Gastroesophageal sphincter (tissue), 4 donors: ENCODE data around the gene UBE4B. TPM values are rescaled to one million over a fixed set of nuclear protein-coding genes. Genes with fewer than 3 reads are reported as not detected.

Experiments
- ATAC-seq: fragments of 150-250 bp; one replicate; pipeline ENCODE4 v1.9.1; 2016; ENCODE audit warnings: mild to moderate bottlenecking, moderate library complexity
- H3K27ac ChIP-seq, 4 donors: fragments of 200-600 bp; sonication (generic) in 3 of 4; 1 replicate in 3 of 4; 2 replicates in 1 of 4; pipeline ENCODE4 v1.5.1; 2016 to 2019
- H3K27me3 ChIP-seq: fragments of 200-600 bp; sonication (generic); one replicate; pipeline ENCODE4 v1.5.1; 2019
- H3K36me3 ChIP-seq, 2 donors: fragments of 200-600 bp; sonication (generic); one replicate each; pipeline ENCODE4 v1.5.1; 2019; ENCODE audit warnings: control low read depth in 1 of 2
- H3K4me1 ChIP-seq, 3 donors: fragments of 200-600 bp; sonication (generic); 1 replicate in 2 of 3; 2 replicates in 1 of 3; pipeline ENCODE4 v1.5.1; 2016 to 2019; ENCODE audit warnings: control low read depth in 2 of 3
- H3K4me3 ChIP-seq, 2 donors: fragments of 200-600 bp; sonication (generic); one replicate each; pipeline ENCODE4 v1.5.1; 2019; ENCODE audit warnings: mild to moderate bottlenecking in 1 of 2, moderate library complexity in 1 of 2
- H3K9me3 ChIP-seq, 3 donors: fragments of 200-600 bp; sonication (generic); one replicate each; pipeline ENCODE4 v1.5.1; 2017 to 2019; ENCODE audit warnings: control low read depth in 2 of 3
- CTCF ChIP-seq, 4 experiments: fragments of 200-600 bp in 2 of 4; fragments of 450-650 bp in 2 of 4; sonication (generic) in 1 of 4; IDR thresholded peaks; one replicate each; pipeline ENCODE4 v1.5.1; 2017 to 2019; ENCODE audit warnings: antibody characterized with exemption in 4 of 4, mild to moderate bottlenecking in 2 of 4, moderate library complexity in 2 of 4
- EP300 ChIP-seq: sonication (generic); formaldehyde crosslinking; IDR thresholded peaks from one replicate; pipeline ENCODE4 v1.6.1; 2017; ENCODE audit warnings: antibody characterized with exemption, mild to moderate bottlenecking
- POLR2A ChIP-seq, 2 donors: fragments of 450-650 bp; IDR thresholded peaks; one replicate each; pipeline ENCODE4 v1.6.1; 2017; ENCODE audit warnings: antibody characterized with exemption in 2 of 2, mild to moderate bottlenecking in 2 of 2, moderate library complexity in 1 of 2
- POLR2AphosphoS5 ChIP-seq: sonication (generic); formaldehyde crosslinking; IDR thresholded peaks from one replicate; pipeline ENCODE4 v1.6.1; 2017; ENCODE audit warnings: antibody characterized with exemption
- WGBS, 2 donors: methylation state at CpG; one replicate each; pipeline ENCODE4 v1.1.5; 2018; ENCODE audit warnings: low coverage in 1 of 2; 5-methylcytosine and 5-hydroxymethylcytosine counted together
- total RNA-seq, 4 donors: library from RNA; depleted of rRNA; stranded (reverse); fragments of >200 nt; gene quantifications; one replicate each; pipeline ENCODE4 v1.1.0, GENCODE V29; 2016

UBE4B gene
- total RNA-seq, 4 donors from 2014 or later: 56.9 to 120 (median 83.2) TPM

GRCh38 chr1:10146391-10146790, 113.6 kb downstream of the UBE4B start:
- peaks cover 0 to 9% (median 0%) of the 10 kb centered on the region in 3 donors for H3K4me1 ChIP-seq
- ATAC-seq: no peak
- H3K36me3 ChIP-seq: peaks cover 0 to 68% of the 10 kb centered on the region in 2 donors
- no peak overlapping the region for H3K27ac ChIP-seq
- H3K9me3 ChIP-seq: no peaks in the 10 kb centered on the region
- no peaks in the 10 kb centered on the region for H3K27me3 ChIP-seq
- H3K4me3 ChIP-seq: no peak overlapping the region
- WGBS, 2 donors: 90 to 93% methylated on average over 5 to 8 of the region's 8 CpGs
- TF ChIP-seq POLR2A (IDR thresholded peaks at IDR 0.05): no peak

DNA sequence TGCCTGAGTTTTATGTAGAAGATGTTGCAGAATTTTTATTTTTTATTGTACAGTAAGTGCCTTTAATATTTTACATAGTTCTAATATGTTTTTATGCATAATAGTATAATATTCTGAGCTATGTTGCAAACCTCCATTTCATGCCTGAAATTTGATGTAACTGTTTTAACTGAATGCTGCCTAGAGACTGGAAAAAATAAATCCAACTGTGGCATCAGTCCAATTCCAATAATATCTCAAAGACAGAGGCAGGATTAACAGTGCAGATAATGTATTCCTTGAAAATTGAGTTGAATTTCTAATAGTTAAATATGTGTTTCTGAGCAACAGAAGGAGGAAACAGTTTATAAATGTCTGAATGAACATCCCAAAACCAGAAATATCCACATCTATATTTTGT, 116.5 kb downstream of the UBE4B start:
- Histone ChIP-seq H3K4me3 (no peak overlapping the region), H3K4me1 (peaks cover 0 to 13% (median 0%) of the 10 kb centered on the region in 3 donors), H3K27me3 (no peaks in the 10 kb centered on the region), H3K9me3 (no peaks in the 10 kb centered on the region), H3K36me3 (peaks cover 0 to 72% of the 10 kb centered on the region in 2 donors), H3K27ac (peak overlapping the region in 1 of 4 donors; percentile 11)
- no peak for TF ChIP-seq POLR2AphosphoS5
- no peak for TF ChIP-seq EP300
- no peak for TF ChIP-seq POLR2A (IDR thresholded peaks at IDR 0.05)
- no peak for TF ChIP-seq CTCF (IDR thresholded peaks at IDR 0.05)
- no peak for ATAC-seq

GRCh38 chr1:10152709-10153284, 120.0 kb downstream of the UBE4B start:
- TF ChIP-seq CTCF (IDR thresholded peaks at IDR 0.05) (peak; percentile 54 to 67 (median 58)), POLR2AphosphoS5 (no peak), EP300 (no peak), POLR2A (IDR thresholded peaks at IDR 0.05) (no peak)
- H3K4me3 ChIP-seq: no peak overlapping the region
- H3K4me1 ChIP-seq: peaks cover 0 to 28% (median 2%) of the 10 kb centered on the region in 3 donors
- WGBS, 2 donors: 40 to 56% methylated on average over 2 to 5 of the region's 8 CpGs
- H3K9me3 ChIP-seq: no peaks in the 10 kb centered on the region
- peaks cover 0 to 58% of the 10 kb centered on the region in 2 donors for H3K36me3 ChIP-seq
- no peak for ATAC-seq
- H3K27me3 ChIP-seq: no peaks in the 10 kb centered on the region
- peak overlapping the region in 1 of 4 donors; percentile 19 for H3K27ac ChIP-seq

GRCh38 chr1:10155087-10155712, 122.4 kb downstream of the UBE4B start:
- peaks cover 0 to 25% (median 2%) of the 10 kb centered on the region in 3 donors for H3K4me1 ChIP-seq
- TF ChIP-seq POLR2AphosphoS5: peak; percentile 65
- TF ChIP-seq CTCF (IDR thresholded peaks at IDR 0.05): no peak
- H3K27me3 ChIP-seq: no peaks in the 10 kb centered on the region
- H3K9me3 ChIP-seq: no peaks in the 10 kb centered on the region
- no peak overlapping the region for H3K4me3 ChIP-seq
- no peak for ATAC-seq
- peaks cover 0 to 73% of the 10 kb centered on the region in 2 donors for H3K36me3 ChIP-seq
- 23 to 42% methylated on average over 2 to 4 of the region's 4 CpGs for WGBS, 2 donors
- H3K27ac ChIP-seq: peak overlapping the region in 3 of 4 donors; percentile 41 to 60 (median 59)

DNA sequence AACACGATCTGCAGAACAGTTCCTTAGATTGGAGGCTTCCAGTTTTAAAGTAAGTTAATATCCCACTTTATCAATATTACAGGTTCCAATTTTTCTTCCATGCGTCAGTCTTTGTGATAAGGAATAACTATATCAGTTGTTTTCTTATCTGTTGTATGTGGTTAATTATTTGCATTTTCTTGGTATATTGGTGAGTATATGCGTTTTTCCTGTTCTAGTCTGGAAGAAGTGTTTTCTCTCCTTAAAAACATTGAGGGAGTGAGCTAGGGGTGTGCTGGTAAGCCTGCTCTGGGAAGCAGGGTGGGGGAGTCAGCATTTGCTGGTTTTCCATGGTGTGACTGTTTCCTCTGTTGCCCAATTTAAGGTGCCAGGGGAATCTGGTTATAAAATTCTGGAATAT, 127.4 kb downstream of the UBE4B start:
- TF ChIP-seq POLR2AphosphoS5: no peak
- TF ChIP-seq POLR2A (IDR thresholded peaks at IDR 0.05): no peak
- no peak for TF ChIP-seq EP300
- no peak for TF ChIP-seq CTCF (IDR thresholded peaks at IDR 0.05)
- Histone ChIP-seq H3K36me3 (peaks cover 0 to 80% of the 10 kb centered on the region in 2 donors), H3K4me1 (peaks cover 2 to 30% (median 3%) of the 10 kb centered on the region in 3 donors), H3K9me3 (no peaks in the 10 kb centered on the region), H3K27me3 (no peaks in the 10 kb centered on the region), H3K27ac (peak overlapping the region; percentile 52 to 81 (median 78)), H3K4me3 (no peak overlapping the region)
- 64 to 86% methylated on average over 3 of the region's 3 CpGs for WGBS, 2 donors
- ATAC-seq: no peak
